Vagina (tissue), 2 donors: Measurements from ENCODE around the gene ITPKB. TPM values are rescaled to one million over a fixed set of nuclear protein-coding genes. Genes with fewer than 3 reads are reported as not detected.
A peak's percentile ranks its signal among the peaks of the same experiment; 100 is the strongest.

Experiments
- DNase-seq, 2 donors: peaks; one replicate each; pipeline ENCODE4 v3.0.0-alpha.2; 2017; ENCODE audit errors: extremely low spot score in 2 of 2
- H3K27ac ChIP-seq: fragments of 200-600 bp; sonication (generic); one replicate; pipeline ENCODE4 v1.5.1; 2019
- H3K27me3 ChIP-seq: fragments of 200-600 bp; sonication (generic); one replicate; pipeline ENCODE4 v1.5.1; 2019
- H3K36me3 ChIP-seq, 2 donors: fragments of 200-600 bp; sonication (generic); one replicate each; pipeline ENCODE4 v1.5.1; 2017 to 2019
- H3K4me1 ChIP-seq: fragments of 200-600 bp; sonication (generic); one replicate; pipeline ENCODE4 v1.5.1; 2019
- H3K4me3 ChIP-seq, 2 donors: fragments of 200-600 bp; sonication (generic); 1 replicate in 1 of 2; 2 replicates in 1 of 2; pipeline ENCODE4 v1.5.1; 2016 to 2019
- H3K9me3 ChIP-seq: fragments of 200-600 bp; sonication (generic); one replicate; pipeline ENCODE4 v1.5.1; 2019
- CTCF ChIP-seq, 3 experiments: fragments of 450-650 bp in 2 of 3; fragments of 200-600 bp in 1 of 3; sonication (generic) in 1 of 3; IDR thresholded peaks; one replicate each; pipeline ENCODE4 v1.5.1; 2017 to 2019; ENCODE audit warnings: antibody characterized with exemption in 3 of 3, mild to moderate bottlenecking in 2 of 3, moderate library complexity in 2 of 3
- POLR2A ChIP-seq, 2 donors: fragments of 450-650 bp; IDR thresholded peaks; one replicate each; pipeline ENCODE4 v1.6.1; 2017; ENCODE audit warnings: antibody characterized with exemption in 2 of 2, mild to moderate bottlenecking in 2 of 2, moderate library complexity in 2 of 2
- POLR2AphosphoS5 ChIP-seq, 2 donors: sonication (generic); formaldehyde crosslinking; IDR thresholded peaks; one replicate each; pipeline ENCODE4 v1.9.0; 2017; ENCODE audit warnings: antibody characterized with exemption in 2 of 2, mild to moderate bottlenecking in 2 of 2, low read depth in 1 of 2; ENCODE audit not compliant: insufficient read depth in 1 of 2
- intact Hi-C: fragments of 100-400 bp; cut with DNase I; formaldehyde crosslinking; loops from one replicate; pipeline ENCODE4 v1.15.1; 2023
- total RNA-seq: library from RNA; depleted of rRNA; stranded (reverse); fragments of >200 nt; gene quantifications from one replicate; pipeline ENCODE4 v1.2.3, GENCODE V29; 2016

ITPKB gene
- total RNA-seq, 1 donor from 2014 or later = 31.7 TPM

GRCh38 chr1:226668173-226668560 lies 70.9 kb downstream of the ITPKB start:
- H3K9me3 ChIP-seq = no peaks in the 10 kb centered on the region
- peak overlapping the region; percentile 98 for H3K27ac ChIP-seq
- H3K36me3 ChIP-seq = no peaks in the 10 kb centered on the region
- peaks cover 59% of the 10 kb centered on the region for H3K4me1 ChIP-seq
- intact Hi-C loops = no loop called here
- no peak for TF ChIP-seq CTCF (IDR thresholded peaks at IDR 0.05)
- no peak for TF ChIP-seq POLR2AphosphoS5 (IDR thresholded peaks at IDR 0.05; ENCODE audit: insufficient read depth in 1 of 2, low read depth in 1 of 2)
- TF ChIP-seq POLR2A (IDR thresholded peaks at IDR 0.05) = no peak
- DNase-seq = no peak
- H3K4me3 ChIP-seq = no peak overlapping the region
- H3K27me3 ChIP-seq = no peaks in the 10 kb centered on the region

- H3K4me3 ChIP-seq = no peak overlapping the region
- no peak for TF ChIP-seq CTCF (IDR thresholded peaks at IDR 0.05)
- no peak for TF ChIP-seq POLR2AphosphoS5 (IDR thresholded peaks at IDR 0.05; ENCODE audit: insufficient read depth in 1 of 2, low read depth in 1 of 2)
- TF ChIP-seq POLR2A (IDR thresholded peaks at IDR 0.05) = no peak
- DNase-seq = no peak
- peaks cover 65% of the 10 kb centered on the region for H3K4me1 ChIP-seq
- intact Hi-C loops = no loop called here
- H3K36me3 ChIP-seq = no peaks in the 10 kb centered on the region
- no peaks in the 10 kb centered on the region for H3K9me3 ChIP-seq
- H3K27me3 ChIP-seq = no peaks in the 10 kb centered on the region
- H3K27ac ChIP-seq = peak overlapping the region; percentile 98
Observed at GRCh38 chr1:226666692-226667091, 72.4 kb downstream of the ITPKB start.

GRCh38 chr1:226666164-226666506 lies 72.9 kb downstream of the ITPKB start:
- peaks cover 70% of the 10 kb centered on the region for H3K4me1 ChIP-seq

GRCh38 chr1:226665505-226666163 lies 73.4 kb downstream of the ITPKB start:
- intact Hi-C loops = no loop called here
- Histone ChIP-seq H3K27me3 (no peaks in the 10 kb centered on the region), H3K4me3 (no peak overlapping the region), H3K36me3 (no peaks in the 10 kb centered on the region), H3K4me1 (peaks cover 75% of the 10 kb centered on the region), H3K9me3 (no peaks in the 10 kb centered on the region), H3K27ac (peak overlapping the region; percentile 98)
- DNase-seq = no peak
- TF ChIP-seq CTCF (IDR thresholded peaks at IDR 0.05) (no peak), POLR2A (IDR thresholded peaks at IDR 0.05) (no peak), POLR2AphosphoS5 (IDR thresholded peaks at IDR 0.05; ENCODE audit: insufficient read depth in 1 of 2, low read depth in 1 of 2) (no peak)

More at GRCh38 chr1:226666164-226666506, 72.9 kb downstream of the ITPKB start:
- DNase-seq = no peak
- peak overlapping the region; percentile 98 for H3K27ac ChIP-seq
- H3K36me3 ChIP-seq = no peaks in the 10 kb centered on the region
- H3K4me3 ChIP-seq = no peak overlapping the region
- H3K27me3 ChIP-seq = no peaks in the 10 kb centered on the region
- intact Hi-C loops = no loop called here
- H3K9me3 ChIP-seq = no peaks in the 10 kb centered on the region
- TF ChIP-seq POLR2AphosphoS5 (IDR thresholded peaks at IDR 0.05; ENCODE audit: insufficient read depth in 1 of 2, low read depth in 1 of 2) (no peak), POLR2A (IDR thresholded peaks at IDR 0.05) (no peak), CTCF (IDR thresholded peaks at IDR 0.05) (no peak)

GRCh38 chr1:226664413-226665101 lies 74.5 kb downstream of the ITPKB start:
- Histone ChIP-seq H3K27ac (peak overlapping the region; percentile 98), H3K4me1 (peaks cover 86% of the 10 kb centered on the region), H3K27me3 (no peaks in the 10 kb centered on the region), H3K36me3 (no peaks in the 10 kb centered on the region), H3K4me3 (peak overlapping the region in 1 of 2 donors; percentile 14), H3K9me3 (no peaks in the 10 kb centered on the region)
- no peak for TF ChIP-seq POLR2A (IDR thresholded peaks at IDR 0.05)
- no peak for TF ChIP-seq CTCF (IDR thresholded peaks at IDR 0.05)
- peak; percentile 68 to 70 for TF ChIP-seq POLR2AphosphoS5 (IDR thresholded peaks at IDR 0.05; ENCODE audit: insufficient read depth in 1 of 2, low read depth in 1 of 2)
- intact Hi-C loops = loop anchor here (5.0 kb wide), 2 partner anchors 38 to 73 kb away; partner anchors contain the start of gene ITPKB
- DNase-seq = no peak
